Activated T-cell treated with anti-CD3 and anti-CD28 coated beads for 48 hours (primary cell): ENCODE results near the gene PDIA5.

ENCODE experiments used
- DNase-seq: peaks from one replicate; pipeline ENCODE4 v3.0.0-alpha.2; 2020; ENCODE audit warnings: low read depth

Gene PDIA5

DNA sequence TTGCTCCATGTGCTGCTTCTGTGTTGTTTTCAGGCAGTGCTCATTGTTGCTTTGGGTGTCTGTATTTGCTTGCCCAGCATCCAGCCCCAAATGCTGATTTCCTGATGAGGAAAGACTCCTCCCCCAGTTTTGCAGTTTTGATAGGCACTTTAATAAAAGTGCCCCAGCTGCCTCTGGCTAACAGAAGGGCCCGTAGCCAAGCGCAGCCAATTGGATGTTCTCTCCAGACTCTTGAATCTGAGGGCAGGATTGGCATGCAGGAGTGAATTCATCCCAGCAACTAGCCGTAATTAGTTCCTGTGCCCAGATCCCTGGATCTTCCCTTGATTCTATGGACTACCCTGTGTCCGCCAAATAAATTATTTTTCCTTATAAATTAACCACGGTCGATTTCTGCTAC lies 24.4 kb upstream of the PDIA5 start:
- DNase-seq = no peak

- DNase-seq = no peak
These were observed 21.7 kb upstream of the PDIA5 start for GRCh38 chr3:123044981-123045763.

GRCh38 chr3:123046262-123047061 lies 20.4 kb upstream of the PDIA5 start:
- no peak for DNase-seq

- no peak for DNase-seq
These were observed 19.8 kb upstream of the PDIA5 start for GRCh38 chr3:123047062-123047319.

DNA sequence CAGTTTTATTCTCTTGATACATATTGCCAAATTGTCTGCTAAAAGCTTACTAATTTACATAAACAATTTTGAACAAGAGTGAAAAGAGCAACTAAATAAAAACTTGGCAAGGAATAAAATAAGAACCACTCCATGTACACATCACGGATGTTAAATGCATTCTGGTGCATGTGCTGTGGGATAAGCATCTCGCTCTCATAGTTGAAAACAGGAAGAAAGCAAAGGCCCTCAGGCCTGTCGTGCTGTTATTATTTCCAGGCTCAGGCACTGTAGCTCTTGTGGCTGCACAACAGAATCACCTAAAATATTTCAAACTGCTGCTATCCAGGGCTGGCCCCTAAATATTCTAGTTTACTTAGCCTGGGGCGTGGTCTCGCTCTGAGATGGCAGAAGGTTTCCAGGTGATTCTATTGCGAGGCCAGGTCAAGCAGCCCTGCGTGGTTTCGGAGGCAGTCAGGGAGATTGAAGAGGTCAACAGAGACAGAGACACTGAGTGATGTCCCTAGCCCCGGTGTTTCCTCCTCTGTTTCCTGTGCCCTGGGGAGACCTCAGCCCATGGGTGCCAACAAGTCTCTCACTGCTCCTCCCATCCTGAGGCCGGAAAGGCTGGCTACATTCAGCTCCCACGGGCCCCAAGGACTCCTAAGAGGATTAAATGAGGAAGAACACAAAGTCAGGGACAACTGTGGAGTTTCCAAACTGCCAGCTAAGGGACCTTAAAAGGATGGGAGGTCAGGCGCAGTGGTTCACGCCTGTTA lies 18.2 kb upstream of the PDIA5 start:
- no peak for DNase-seq

- DNase-seq = no peak
These were observed 16.2 kb upstream of the PDIA5 start for GRCh38 chr3:123050666-123051065.

DNA sequence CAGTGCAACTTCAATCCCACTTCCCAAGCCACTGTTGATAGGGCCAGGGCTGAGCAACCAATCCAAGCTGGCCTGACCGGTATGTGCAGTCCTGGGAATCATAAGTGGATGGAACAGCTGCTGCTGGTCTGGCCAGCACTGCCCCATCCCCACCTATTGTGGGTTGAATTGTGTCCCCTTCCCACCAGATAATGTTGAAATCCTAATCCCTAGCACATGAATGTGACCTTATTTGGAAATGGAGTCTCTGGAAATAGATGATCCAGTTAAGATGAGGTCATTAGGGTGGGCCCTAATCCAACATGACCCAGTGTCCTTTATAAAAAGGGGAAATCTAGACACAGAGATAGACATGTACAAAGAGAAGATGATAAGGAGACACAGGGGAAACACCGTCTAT lies 13.7 kb upstream of the PDIA5 start:
- no peak for DNase-seq

GRCh38 chr3:123054109-123054778 lies 12.6 kb upstream of the PDIA5 start:
- no peak for DNase-seq

DNA sequence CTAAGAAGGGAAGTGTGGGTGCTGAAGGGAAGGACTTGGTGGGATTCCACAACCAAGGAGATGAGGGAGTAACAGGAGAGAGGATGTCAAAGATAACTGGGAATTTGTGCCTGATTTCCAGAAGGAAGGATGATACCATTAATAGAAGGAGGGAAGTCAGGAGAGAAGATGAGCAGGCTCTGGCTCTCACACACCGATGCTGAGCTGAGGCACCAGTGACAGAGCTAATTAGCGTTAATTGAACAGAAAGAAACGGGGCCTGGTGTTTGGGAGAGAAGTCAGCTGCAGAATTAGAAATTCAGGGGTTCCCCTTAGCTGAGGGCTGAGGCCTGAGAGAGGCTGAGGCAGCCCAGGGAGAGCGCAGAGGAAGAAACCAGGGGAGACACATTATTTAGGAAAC lies 11.9 kb upstream of the PDIA5 start:
- DNase-seq = no peak

DNA sequence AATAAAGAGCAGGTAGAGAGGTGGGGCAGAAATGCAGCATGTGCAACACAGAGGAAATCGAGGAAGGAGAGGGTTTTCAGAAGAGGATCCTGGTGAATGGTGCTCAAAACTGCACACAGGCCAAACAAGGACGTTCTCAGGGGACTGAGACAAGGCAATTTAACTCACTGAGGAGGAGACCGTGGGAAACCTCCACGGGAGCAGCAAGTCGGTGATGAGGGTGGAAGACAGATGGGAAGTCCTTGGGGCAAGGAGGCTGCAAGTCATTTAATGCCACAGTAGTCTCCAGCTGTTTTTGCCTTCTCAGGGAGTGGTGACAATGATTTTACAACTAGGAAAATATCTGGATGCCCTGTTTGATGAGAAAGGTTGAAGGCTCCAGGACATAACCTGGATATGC lies 11.5 kb upstream of the PDIA5 start:
- DNase-seq = no peak

- DNase-seq = no peak
These were observed 8.3 kb upstream of the PDIA5 start for GRCh38 chr3:123058505-123058904.

DNA sequence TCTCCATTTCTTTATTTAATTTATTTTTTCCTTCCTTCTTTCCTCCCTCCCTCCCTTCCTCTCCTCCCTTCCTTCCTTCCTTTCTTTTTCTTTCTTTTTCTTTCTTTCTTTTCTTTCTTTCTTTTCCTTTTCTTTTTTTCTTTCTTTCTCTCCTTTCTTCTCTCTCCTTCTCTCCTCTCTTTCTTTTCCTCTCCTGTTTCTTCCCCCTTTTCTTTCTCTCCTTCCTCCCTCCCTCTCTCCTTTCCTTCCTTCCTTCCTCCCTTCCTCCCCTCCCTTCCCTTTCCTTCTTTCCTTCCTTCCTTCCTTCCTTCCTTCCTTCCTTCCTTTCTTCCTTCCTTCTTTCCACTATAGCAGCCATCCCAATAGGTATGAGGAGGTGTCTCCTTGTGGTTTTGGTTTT lies 6.8 kb upstream of the PDIA5 start:
- no peak for DNase-seq

GRCh38 chr3:123061856-123062255 lies 5.0 kb upstream of the PDIA5 start:
- DNase-seq = no peak

DNA sequence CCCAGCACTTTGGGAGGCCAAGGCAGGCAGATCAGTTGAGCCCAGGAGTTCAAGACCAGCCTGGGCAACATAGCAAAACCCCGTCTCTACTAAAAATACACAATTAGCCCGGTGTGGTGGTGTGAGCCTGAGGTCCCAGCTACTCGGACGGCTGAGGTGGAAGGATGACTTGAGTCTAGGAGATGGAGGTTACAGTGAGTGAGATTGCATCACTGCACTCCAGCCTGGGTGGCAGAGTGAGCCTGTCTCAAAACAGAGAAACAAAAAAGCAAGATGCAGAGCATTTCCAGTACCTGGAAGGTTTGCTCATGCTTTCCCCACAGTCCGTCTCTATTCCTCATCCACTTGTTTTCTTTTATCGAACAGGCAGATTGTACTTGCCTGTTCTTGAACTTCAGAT lies 3.8 kb upstream of the PDIA5 start:
- no peak for DNase-seq

DNA sequence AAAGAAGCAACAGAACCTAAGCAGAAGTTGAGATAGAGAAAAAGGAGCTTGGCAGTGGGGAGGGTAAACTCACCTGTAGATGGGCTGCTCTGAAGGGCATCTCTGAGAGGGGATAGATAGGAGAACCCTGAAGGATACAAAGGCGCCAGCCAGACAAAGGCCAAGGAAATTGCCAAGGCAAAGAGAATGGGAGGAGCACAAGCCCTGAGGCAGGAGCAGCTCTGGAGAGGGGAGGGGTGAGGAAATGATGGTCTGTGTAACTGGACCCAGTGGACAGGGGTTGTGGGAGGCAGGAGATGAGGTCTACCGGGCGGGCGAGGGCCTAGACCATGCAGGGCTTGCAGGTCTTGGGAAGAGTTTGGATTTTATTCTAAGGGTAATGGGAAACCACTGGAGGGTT lies 2.3 kb upstream of the PDIA5 start:
- DNase-seq = no peak

- no peak for DNase-seq
These were observed 1.9 kb upstream of the PDIA5 start for GRCh38 chr3:123064914-123065313.

- no peak for DNase-seq
These were observed 278 bp upstream of the PDIA5 start for GRCh38 chr3:123066599-123066895.

GRCh38 chr3:123067689-123068600 lies 1.1 kb downstream of the PDIA5 start:
- DNase-seq = no peak

- no peak for DNase-seq
These were observed 2.0 kb downstream of the PDIA5 start for GRCh38 chr3:123068601-123069381.

GRCh38 chr3:123070510-123070909 lies 3.7 kb downstream of the PDIA5 start:
- DNase-seq = no peak

GRCh38 chr3:123071146-123071545 lies 4.3 kb downstream of the PDIA5 start:
- no peak for DNase-seq
